ENCODE measurements around the gene UQCR10.

- TF ChIP-seq NANOG (IDR thresholded peaks at IDR 0.05; ENCODE audit: borderline replicate concordance) (no peak), CTCF (conservative IDR thresholded peaks at IDR 0.05; ENCODE audit: low read depth in 2 of 2) (no peak), EZH2 (IDR thresholded peaks at IDR 0.05; ENCODE audit: low read depth, unreplicated experiment) (peak; percentile 51), CREB1 (CRISPR knock-in tag; IDR thresholded peaks at IDR 0.05; ENCODE audit: low read depth) (no peak), POLR2AphosphoS5 (IDR thresholded peaks at IDR 0.05; ENCODE audit: low read depth) (no peak), EZH2phosphoT487 (IDR thresholded peaks at IDR 0.05; ENCODE audit: unreplicated experiment) (no peak), REST (IDR thresholded peaks at IDR 0.05; ENCODE audit: unreplicated experiment) (no peak)
Measured at GRCh38 chr22:29719899-29720645, 47.1 kb upstream of the UQCR10 start, which contains the start of gene CABP7.
